H9 (cell line): ENCODE measurements around the gene SLAMF1. TPM values are rescaled to one million over a fixed set of nuclear protein-coding genes. Genes with fewer than 3 reads are reported as not detected.

Source experiments
- DNase-seq: peaks from one replicate; pipeline ENCODE4 v3.0.0-alpha.2; 2017
- H2AFZ ChIP-seq: one replicate; pipeline ENCODE4 v1.6.1; 2013; ENCODE audit warnings: mild to moderate bottlenecking, low read length, control low read depth, moderate library complexity
- H2AK5ac ChIP-seq: 2 replicates; pipeline ENCODE4 v1.6.1; 2013; ENCODE audit warnings: low read length, control low read depth, mixed read lengths; ENCODE audit not compliant: insufficient read length
- H2BK120ac ChIP-seq: one replicate; pipeline ENCODE4 v1.6.1; 2013; ENCODE audit warnings: low read depth, mild to moderate bottlenecking, low read length, control low read depth, inconsistent platforms; ENCODE audit not compliant: poor library complexity, severe bottlenecking
- H2BK12ac ChIP-seq: 2 replicates; pipeline ENCODE4 v1.6.1; 2013; ENCODE audit warnings: low read length, control low read depth, mixed read lengths, low read depth; ENCODE audit not compliant: insufficient read length
- H2BK15ac ChIP-seq: 2 replicates; pipeline ENCODE4 v1.6.1; 2013; ENCODE audit warnings: low read depth, low read length, control low read depth
- H2BK20ac ChIP-seq: one replicate; pipeline ENCODE4 v1.6.1; 2013; ENCODE audit warnings: low read depth, mild to moderate bottlenecking, low read length, control low read depth, inconsistent platforms; ENCODE audit not compliant: poor library complexity, severe bottlenecking
- H2BK5ac ChIP-seq: 2 replicates; pipeline ENCODE4 v1.6.1; 2013; ENCODE audit warnings: low read length, control low read depth, mixed read lengths; ENCODE audit not compliant: insufficient read length
- H3K14ac ChIP-seq: 2 replicates; pipeline ENCODE4 v1.6.1; 2013; ENCODE audit warnings: low read length, control low read depth; ENCODE audit not compliant: insufficient read depth
- H3K18ac ChIP-seq: 2 replicates; pipeline ENCODE4 v1.6.1; 2013; ENCODE audit warnings: low read depth, mild to moderate bottlenecking, mixed read lengths, low read length, control low read depth; ENCODE audit not compliant: insufficient read length
- H3K23ac ChIP-seq: 2 replicates; pipeline ENCODE4 v1.6.1; 2013; ENCODE audit warnings: low read length, control low read depth, mixed read lengths, low read depth; ENCODE audit not compliant: insufficient read length
- H3K23me2 ChIP-seq: 2 replicates; pipeline ENCODE4 v1.6.1; 2013; ENCODE audit warnings: low read depth, mild to moderate bottlenecking, mixed read lengths, low read length, control low read depth; ENCODE audit not compliant: insufficient read length, poor library complexity, severe bottlenecking
- H3K27ac ChIP-seq: 2 replicates; pipeline ENCODE4 v1.5.1; 2013; ENCODE audit warnings: low read length, control low read depth, mixed read lengths, low read depth; ENCODE audit not compliant: insufficient read length
- H3K27me3 ChIP-seq: 2 replicates; pipeline ENCODE4 v1.6.1; 2013; ENCODE audit warnings: low read length, control low read depth, inconsistent platforms; ENCODE audit not compliant: insufficient read depth
- H3K4ac ChIP-seq: 2 replicates; pipeline ENCODE4 v1.6.1; 2013; ENCODE audit warnings: low read depth, mild to moderate bottlenecking, control low read depth, inconsistent platforms, low read length, moderate library complexity
- H3K4me1 ChIP-seq: 2 replicates; pipeline ENCODE4 v1.6.1; 2013; ENCODE audit warnings: low read length, control low read depth, inconsistent platforms; ENCODE audit not compliant: insufficient read depth
- H3K4me2 ChIP-seq: 2 replicates; pipeline ENCODE4 v1.6.1; 2013; ENCODE audit warnings: low read length, control low read depth, mixed read lengths; ENCODE audit not compliant: insufficient read length, insufficient read depth
- H3K56ac ChIP-seq: 2 replicates; pipeline ENCODE4 v1.6.1; 2013; ENCODE audit warnings: low read depth, mild to moderate bottlenecking, mixed read lengths, low read length, control low read depth; ENCODE audit not compliant: insufficient read length
- H3K79me1 ChIP-seq: 2 replicates; pipeline ENCODE4 v1.6.1; 2013; ENCODE audit warnings: low read depth, mild to moderate bottlenecking, moderate library complexity, low read length, control low read depth, inconsistent platforms; ENCODE audit not compliant: insufficient read depth, poor library complexity, severe bottlenecking
- H3K79me2 ChIP-seq: 2 replicates; pipeline ENCODE4 v1.6.1; 2013; ENCODE audit warnings: low read length, control low read depth, inconsistent platforms; ENCODE audit not compliant: insufficient read depth
- H3K9ac ChIP-seq: 2 replicates; pipeline ENCODE4 v1.6.1; 2013; ENCODE audit warnings: low read length, control low read depth, mixed read lengths; ENCODE audit not compliant: insufficient read length; ENCODE audit errors: extremely low read depth
- H3K9me3 ChIP-seq: one replicate; pipeline ENCODE4 v1.6.1; 2013; ENCODE audit warnings: low read depth, low read length, inconsistent platforms; ENCODE audit not compliant: control insufficient read depth
- H3T11ph ChIP-seq: one replicate; pipeline ENCODE4 v1.6.1; 2013; ENCODE audit warnings: mild to moderate bottlenecking, low read length, control low read depth, inconsistent platforms
- H4K20me1 ChIP-seq: one replicate; pipeline ENCODE4 v1.6.1; 2013; ENCODE audit not compliant: control insufficient read depth, insufficient read length, insufficient read depth
- H4K5ac ChIP-seq: 2 replicates; pipeline ENCODE4 v1.6.1; 2013; ENCODE audit warnings: low read depth, mild to moderate bottlenecking, mixed read lengths, low read length, control low read depth; ENCODE audit not compliant: insufficient read length
- H4K8ac ChIP-seq: replicated peaks from 2 replicates; pipeline ENCODE4 v1.6.1; 2013; ENCODE audit warnings: low read length, control low read depth, mixed read lengths, low read depth; ENCODE audit not compliant: insufficient read length
- H4K91ac ChIP-seq: 2 replicates; pipeline ENCODE4 v1.6.1; 2013; ENCODE audit warnings: low read depth, mild to moderate bottlenecking, moderate library complexity, mixed read lengths, low read length, control low read depth; ENCODE audit not compliant: insufficient read length
- H3K27ac Mint-ChIP-seq, 3 experiments: 2 replicates in 2 of 3; 3 replicates in 1 of 3; pipeline ENCODE4 v1.8.0; 2020 to 2021; ENCODE audit warnings: mixed read lengths in 3 of 3, mild to moderate bottlenecking in 1 of 3, moderate library complexity in 1 of 3
- H3K27me3 Mint-ChIP-seq: 2 replicates; pipeline ENCODE4 v1.8.0; 2021; ENCODE audit warnings: low read depth, mild to moderate bottlenecking, moderate library complexity, mixed read lengths
- H3K36me3 Mint-ChIP-seq, 3 experiments: 2 replicates in 2 of 3; 3 replicates in 1 of 3; pipeline ENCODE4 v1.8.0; 2020 to 2021; ENCODE audit warnings: low read depth in 3 of 3, mixed read lengths in 3 of 3; ENCODE audit not compliant: insufficient read depth in 1 of 3
- H3K4me1 Mint-ChIP-seq, 2 experiments: 2 replicates each; pipeline ENCODE4 v1.8.0; 2020; ENCODE audit warnings: mixed read lengths in 2 of 2
- H3K4me3 Mint-ChIP-seq, 2 experiments: 2 replicates in 1 of 2; 3 replicates in 1 of 2; pipeline ENCODE4 v1.8.0; 2020 to 2021; ENCODE audit warnings: mild to moderate bottlenecking in 2 of 2, mixed read lengths in 2 of 2, moderate library complexity in 1 of 2
- H3K9me3 Mint-ChIP-seq, 2 experiments: 2 replicates in 1 of 2; 3 replicates in 1 of 2; pipeline ENCODE4 v1.8.0; 2020; ENCODE audit warnings: mild to moderate bottlenecking in 2 of 2, mixed read lengths in 2 of 2, moderate library complexity in 1 of 2
- WGBS: extraction: QIAGEN DNeasy Blood & Tissue Kit; methylation state at CpG from one replicate; pipeline ENCODE4 v1.1.7; 2013; ENCODE audit warnings: missing lambda C conversion rate, low lambda C conversion rate, mixed read lengths; ENCODE audit not compliant: insufficient read length; ENCODE audit errors: extremely low coverage; 5-methylcytosine and 5-hydroxymethylcytosine counted together
- total RNA-seq: library from RNA; stranded (reverse); gene quantifications from 2 replicates; pipeline ENCODE4 v1.2.1, GENCODE V29; 2021
- TF ChIP-seq, protein P1 (sequence below): fragments of 200-600 bp; sonication (generic); conservative IDR thresholded peaks from 3 replicates; pipeline ENCODE4 v1.8.0; 2021; ENCODE audit warnings: antibody characterized with exemption, mild to moderate bottlenecking

Gene SLAMF1
- total RNA-seq, 1 experiment from 2014 or later: not detected

DNA sequence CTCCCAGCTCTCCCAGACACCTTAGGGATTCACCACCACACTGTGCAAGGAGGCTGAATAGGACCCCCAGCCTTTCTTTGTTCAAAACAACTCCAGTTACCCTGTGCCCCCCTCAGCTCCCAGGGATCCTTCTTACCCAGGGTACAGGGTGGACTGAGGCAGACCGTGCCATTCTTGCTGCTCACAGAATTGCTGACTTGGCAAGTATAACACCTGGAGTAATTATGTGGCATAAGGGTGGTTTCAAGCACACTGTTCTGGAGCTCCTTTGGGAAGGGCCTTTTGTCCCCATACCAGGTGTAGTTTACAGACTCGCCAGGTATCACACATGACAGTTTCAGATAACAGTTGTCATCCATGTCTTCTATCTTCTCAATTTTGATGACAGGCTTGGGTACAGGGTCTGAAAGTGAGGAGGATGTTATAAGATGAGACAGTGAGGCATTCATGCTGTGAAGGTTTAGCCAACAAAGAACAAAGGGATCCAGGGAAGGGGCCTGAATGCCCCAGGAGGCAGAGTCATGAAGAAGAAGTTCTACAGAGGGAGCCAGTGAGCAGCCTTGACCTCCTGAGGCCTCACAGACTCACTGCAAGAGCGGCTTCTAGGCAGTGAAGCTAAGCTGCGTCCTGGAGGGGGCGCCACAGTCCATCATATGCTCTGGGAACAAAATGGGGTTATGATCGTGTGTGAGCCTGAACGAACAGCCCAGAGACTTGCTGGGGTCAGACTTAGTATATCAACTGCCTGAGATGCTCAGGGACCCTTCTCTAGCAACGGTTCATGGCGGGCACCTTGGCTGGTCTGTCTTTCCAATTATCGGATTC lies 34.4 kb upstream of the SLAMF1 start:
- no peak overlapping the region for H2AK5ac ChIP-seq
- H2BK20ac ChIP-seq: no peak overlapping the region
- no peak overlapping the region for H3K9ac ChIP-seq
- H3K4me1 Mint-ChIP-seq: peaks cover 6 to 8% of the 10 kb centered on the region in 2 experiments
- no peak overlapping the region for H3K4me3 Mint-ChIP-seq
- DNase-seq: peak; percentile 94
- no peak overlapping the region for H3K4me2 ChIP-seq
- H4K8ac ChIP-seq: no peak overlapping the region
- H3K27me3 ChIP-seq: no peaks in the 10 kb centered on the region
- no peaks in the 10 kb centered on the region for H3K23me2 ChIP-seq
- no peak overlapping the region for H2BK5ac ChIP-seq
- H4K5ac ChIP-seq: no peak overlapping the region
- TF ChIP-seq, protein P1, sequence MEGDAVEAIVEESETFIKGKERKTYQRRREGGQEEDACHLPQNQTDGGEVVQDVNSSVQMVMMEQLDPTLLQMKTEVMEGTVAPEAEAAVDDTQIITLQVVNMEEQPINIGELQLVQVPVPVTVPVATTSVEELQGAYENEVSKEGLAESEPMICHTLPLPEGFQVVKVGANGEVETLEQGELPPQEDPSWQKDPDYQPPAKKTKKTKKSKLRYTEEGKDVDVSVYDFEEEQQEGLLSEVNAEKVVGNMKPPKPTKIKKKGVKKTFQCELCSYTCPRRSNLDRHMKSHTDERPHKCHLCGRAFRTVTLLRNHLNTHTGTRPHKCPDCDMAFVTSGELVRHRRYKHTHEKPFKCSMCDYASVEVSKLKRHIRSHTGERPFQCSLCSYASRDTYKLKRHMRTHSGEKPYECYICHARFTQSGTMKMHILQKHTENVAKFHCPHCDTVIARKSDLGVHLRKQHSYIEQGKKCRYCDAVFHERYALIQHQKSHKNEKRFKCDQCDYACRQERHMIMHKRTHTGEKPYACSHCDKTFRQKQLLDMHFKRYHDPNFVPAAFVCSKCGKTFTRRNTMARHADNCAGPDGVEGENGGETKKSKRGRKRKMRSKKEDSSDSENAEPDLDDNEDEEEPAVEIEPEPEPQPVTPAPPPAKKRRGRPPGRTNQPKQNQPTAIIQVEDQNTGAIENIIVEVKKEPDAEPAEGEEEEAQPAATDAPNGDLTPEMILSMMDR: peak; percentile 100
- no peak overlapping the region for H3K4ac ChIP-seq
- H2BK120ac ChIP-seq: no peak overlapping the region
- H3K9me3 Mint-ChIP-seq: peaks cover 3 to 5% of the 10 kb centered on the region in 2 experiments
- no peak overlapping the region for H3T11ph ChIP-seq
- peaks cover 4 to 8% (median 5%) of the 10 kb centered on the region in 3 experiments for H3K36me3 Mint-ChIP-seq
- no peak overlapping the region for H2BK15ac ChIP-seq
- no peaks in the 10 kb centered on the region for H4K20me1 ChIP-seq
- H3K14ac ChIP-seq: no peak overlapping the region
- no peak overlapping the region for H2AFZ ChIP-seq
- peaks cover 3% of the 10 kb centered on the region; the same call in 1 of the 2 replicates for H3K4me1 ChIP-seq
- no peak overlapping the region for H3K56ac ChIP-seq
- H3K27ac Mint-ChIP-seq: peak overlapping the region in 1 of 3 experiments; percentile 76; a peak in 1 of 7 replicates
- H3K18ac ChIP-seq: no peak overlapping the region
- H3K9me3 ChIP-seq: no peaks in the 10 kb centered on the region
- WGBS: no CpG with 5 or more reads among the region's 10 CpGs
- no peak overlapping the region for H3K27ac ChIP-seq
- no peak overlapping the region for H3K23ac ChIP-seq
- H2BK12ac ChIP-seq: no peak overlapping the region
- H4K91ac ChIP-seq: no peak overlapping the region
- no peaks in the 10 kb centered on the region for H3K79me2 ChIP-seq
- H3K79me1 ChIP-seq: no peaks in the 10 kb centered on the region
- H3K27me3 Mint-ChIP-seq: no peaks in the 10 kb centered on the region; the same call in none of the 2 replicates
